Measurements from ENCODE around the gene RPL13A.
A peak's percentile ranks its signal among the peaks of the same experiment; 100 is the strongest.
"Not testable (repeated sequence)": the region's sequence is repeated elsewhere in the genome, so short reads cannot be mapped to it uniquely, and the experiment has no call there.

Gene RPL13A

GRCh38 chr19:49458567-49458903 is 28.9 kb upstream of the RPL13A start:
- no peak for DNase-seq

- no peak for DNase-seq
Measured at GRCh38 chr19:49459388-49459787, 28.0 kb upstream of the RPL13A start.

GRCh38 chr19:49461130-49461529 is 26.3 kb upstream of the RPL13A start:
- not testable (repeated sequence) for DNase-seq

GRCh38 chr19:49461656-49462055 is 25.8 kb upstream of the RPL13A start:
- no peak for DNase-seq

GRCh38 chr19:49462492-49462891 is 24.9 kb upstream of the RPL13A start:
- no peak for DNase-seq

GRCh38 chr19:49463960-49464740 is 23.3 kb upstream of the RPL13A start:
- no peak for DNase-seq

- no peak for DNase-seq
Measured at GRCh38 chr19:49465371-49465770, 22.0 kb upstream of the RPL13A start.

- DNase-seq: no peak
Measured at GRCh38 chr19:49468199-49468598, 19.2 kb upstream of the RPL13A start.

GRCh38 chr19:49468746-49469447 is 18.5 kb upstream of the RPL13A start:
- peak; percentile 82 for DNase-seq

GRCh38 chr19:49469828-49470614 is 17.4 kb upstream of the RPL13A start:
- peak; percentile 75 for DNase-seq

- DNase-seq: no peak
Measured at GRCh38 chr19:49470615-49470978, 16.8 kb upstream of the RPL13A start.

- no peak for DNase-seq
Measured at GRCh38 chr19:49472936-49473335, 14.5 kb upstream of the RPL13A start.

GRCh38 chr19:49473501-49473867 is 13.9 kb upstream of the RPL13A start:
- DNase-seq: not testable (repeated sequence)

GRCh38 chr19:49473868-49474541 is 13.4 kb upstream of the RPL13A start, which contains the start of gene FLT3LG:
Gene FLT3LG, plus strand, starts transcription at chr19:49474215. Its CDS starts 425 bp downstream, at chr19:49474640.
- peak; percentile 86 for DNase-seq

- DNase-seq: no peak
Measured at GRCh38 chr19:49474542-49474924, 12.9 kb upstream of the RPL13A start.

GRCh38 chr19:49475191-49475917 is 12.1 kb upstream of the RPL13A start:
- no peak for DNase-seq

GRCh38 chr19:49475995-49476880 is 11.2 kb upstream of the RPL13A start:
- peak; percentile 83 for DNase-seq

- no peak for DNase-seq
Measured at GRCh38 chr19:49479975-49480628, 7.3 kb upstream of the RPL13A start.

GRCh38 chr19:49481020-49481683 is 6.3 kb upstream of the RPL13A start:
- DNase-seq: no peak

GRCh38 chr19:49486232-49486631 is 1.2 kb upstream of the RPL13A start:
- DNase-seq: no peak

Measured in stimulated activated CD4-positive, alpha-beta T cell treated with anti-CD3 and anti-CD28 coated beads, Interleukin-1b, Interleukin-23, amount 100 ng/mL, for 48 hours (primary cell).